HS-5 (cell line): Measurements from ENCODE around the gene UGT1A8.

Experiments used
- DNase-seq: peaks from one replicate; pipeline ENCODE4 v3.0.0-alpha.2; 2012; ENCODE audit warnings: low read depth

UGT1A8 gene

DNA sequence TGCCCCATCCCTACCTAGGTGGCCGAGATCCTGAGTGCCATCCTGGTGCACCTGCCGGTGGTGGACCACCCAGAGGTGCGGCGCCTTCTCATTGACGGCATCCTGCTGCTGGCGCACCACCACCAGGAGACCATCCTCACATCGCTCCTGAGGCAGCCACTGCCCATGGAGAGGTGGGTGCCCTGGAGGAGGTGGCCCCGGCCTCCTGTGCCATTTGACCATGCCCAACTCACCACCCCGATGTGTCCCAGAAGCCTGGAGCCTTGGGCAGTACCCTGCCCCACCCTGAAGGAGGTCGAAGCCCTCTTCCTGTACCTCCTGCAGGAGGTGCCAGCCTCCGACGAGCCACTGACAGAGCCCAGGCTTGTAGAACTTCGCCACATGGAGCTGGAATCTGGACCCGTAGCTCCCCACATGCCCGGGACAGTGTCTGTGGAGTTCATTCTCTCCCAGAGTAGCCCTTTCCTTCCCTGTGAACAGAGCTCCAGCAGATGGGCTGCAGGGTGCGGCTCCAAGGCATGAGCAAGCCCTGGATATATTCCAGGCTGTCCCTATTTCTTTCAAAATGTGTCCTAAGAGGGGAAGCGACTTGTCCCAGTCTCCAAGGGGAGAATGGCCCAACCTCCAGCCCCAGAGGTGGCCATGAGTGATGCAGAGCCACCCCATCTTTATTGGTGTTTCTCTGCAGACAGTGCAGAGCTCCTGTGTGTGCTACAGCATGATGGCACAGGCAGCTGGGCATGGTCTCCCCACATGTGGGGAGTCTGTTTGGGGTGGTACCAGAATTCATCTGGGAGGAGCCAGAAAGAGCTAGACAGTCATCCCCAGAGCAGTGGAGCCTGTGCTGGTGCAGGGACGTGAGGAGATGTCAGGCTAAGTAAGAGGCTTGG is 202.7 kb downstream of the UGT1A8 start:
- DNase-seq, result no peak

DNA sequence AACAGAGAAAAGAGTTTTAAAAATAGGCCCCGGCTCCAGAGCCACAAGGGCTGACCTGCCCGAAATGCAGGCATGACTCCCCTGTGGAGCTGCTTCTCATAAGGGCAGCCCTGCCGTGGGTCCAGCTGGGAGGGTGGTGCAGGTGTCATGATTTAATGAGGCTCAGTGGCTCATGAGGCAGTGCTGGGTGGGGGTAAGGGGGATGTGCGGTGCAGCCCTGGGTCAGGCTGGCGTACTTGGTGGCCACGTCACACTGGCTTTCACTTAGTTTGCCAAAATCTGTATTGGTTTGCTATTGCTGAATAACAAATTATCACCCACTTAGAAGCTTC is 203.3 kb downstream of the UGT1A8 start:
- no peak for DNase-seq

DNA sequence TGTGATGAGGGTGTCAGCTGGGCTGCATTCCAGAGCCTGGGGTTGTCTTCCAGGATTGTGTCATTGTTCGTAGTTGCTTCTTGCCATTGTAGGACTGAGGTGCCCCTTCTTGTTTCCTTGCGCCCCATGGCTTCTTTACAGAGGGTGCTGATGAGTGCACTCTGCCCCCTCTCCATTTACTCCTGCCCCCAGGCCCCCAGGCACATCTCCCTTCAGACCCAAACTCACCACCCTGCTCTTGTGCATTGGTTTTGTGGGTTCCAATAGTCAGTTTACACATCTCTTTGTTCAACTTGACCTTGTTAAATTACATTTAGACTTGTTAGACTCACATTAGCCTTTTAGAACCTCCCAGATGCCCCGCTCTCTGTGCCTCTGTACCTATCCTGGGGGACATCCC is 203.8 kb downstream of the UGT1A8 start:
- DNase-seq, result no peak

DNA sequence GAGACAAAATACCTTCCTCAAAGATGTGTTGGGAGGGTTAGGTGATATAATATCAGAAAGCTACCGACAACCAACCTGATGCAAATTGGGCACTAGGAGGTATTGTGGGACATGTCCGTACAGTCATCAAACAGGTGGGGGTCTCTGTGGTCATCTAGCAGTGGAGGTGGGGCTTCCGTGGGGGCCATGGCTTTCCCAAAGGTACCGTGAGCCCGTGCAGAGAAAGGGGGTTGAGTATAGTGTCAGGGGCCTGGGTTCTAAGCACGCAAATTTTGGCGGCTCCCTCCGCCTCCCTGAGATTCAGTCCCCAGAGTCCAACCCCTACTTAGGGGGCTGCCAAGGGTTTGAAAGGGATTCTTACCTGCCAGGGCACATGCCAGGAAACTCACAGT is 204.3 kb downstream of the UGT1A8 start:
- DNase-seq, result no peak

DNA sequence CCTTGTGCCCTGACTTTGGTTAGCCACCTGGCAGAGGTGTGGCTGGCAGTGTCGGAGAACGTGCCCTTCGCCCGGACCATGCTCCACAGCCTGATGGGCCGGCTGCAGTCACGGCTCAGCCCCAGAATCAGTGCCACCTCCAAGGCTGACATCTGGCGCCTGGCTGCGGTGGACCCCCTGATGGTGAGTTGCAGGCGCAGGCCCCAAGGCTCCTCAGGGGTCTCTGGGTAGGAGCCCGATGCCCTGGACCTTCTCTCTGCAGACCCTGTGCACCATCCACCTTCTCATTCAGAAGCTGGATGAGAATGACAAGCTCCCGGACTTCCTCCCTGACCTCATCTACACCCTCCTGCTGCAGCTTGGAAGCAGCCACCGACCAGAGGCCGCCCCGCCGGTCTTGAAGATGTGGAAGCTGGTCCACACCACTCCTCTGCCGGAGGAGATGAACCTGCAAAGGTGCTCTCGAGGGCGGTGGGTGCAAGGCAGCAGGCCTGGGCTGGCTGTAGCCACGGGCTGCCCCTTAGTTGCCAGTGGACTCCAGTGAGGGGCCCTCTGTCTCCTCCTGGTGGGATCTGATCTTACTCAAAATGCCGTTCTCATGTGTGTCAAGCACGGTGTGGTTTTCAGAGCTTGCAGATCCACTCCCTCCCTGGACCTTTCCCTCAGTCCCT is 204.8 kb downstream of the UGT1A8 start:
- no peak for DNase-seq
